GM18867 (cell line): ENCODE data around the gene COL15A1.

ENCODE experiments used
- ATAC-seq: cut with Tn5 transposase; IDR thresholded peaks from one replicate; pipeline ENCODE4 v1.9.1; 2021; ENCODE audit warnings: mild to moderate bottlenecking, moderate library complexity; ENCODE audit not compliant: unreplicated experiment

COL15A1 gene

DNA sequence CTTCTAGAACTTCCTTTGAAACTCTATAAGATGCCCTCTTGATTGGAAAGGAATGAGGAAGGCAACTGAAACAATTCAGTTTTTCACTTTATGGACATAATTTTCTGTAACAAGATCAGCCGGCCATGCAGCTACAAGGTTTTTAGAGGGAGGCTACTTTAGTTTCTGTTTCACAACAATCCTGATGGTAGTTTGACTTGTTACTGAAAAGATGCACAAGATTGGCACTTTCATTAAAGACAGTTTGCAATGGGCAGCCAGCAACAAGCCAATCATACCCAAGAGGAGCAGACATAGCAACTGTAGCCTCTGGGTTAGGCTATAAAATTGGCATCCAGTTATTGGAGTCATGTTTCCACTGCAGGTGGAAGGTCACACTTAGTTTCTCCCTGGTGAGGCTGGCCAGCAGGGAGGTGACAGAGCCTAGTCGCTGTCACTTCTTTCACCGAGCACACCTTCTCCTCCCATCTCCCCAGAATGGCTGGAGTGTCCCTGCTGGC lies 87.0 kb downstream of the COL15A1 start:
- ATAC-seq, result no peak

DNA sequence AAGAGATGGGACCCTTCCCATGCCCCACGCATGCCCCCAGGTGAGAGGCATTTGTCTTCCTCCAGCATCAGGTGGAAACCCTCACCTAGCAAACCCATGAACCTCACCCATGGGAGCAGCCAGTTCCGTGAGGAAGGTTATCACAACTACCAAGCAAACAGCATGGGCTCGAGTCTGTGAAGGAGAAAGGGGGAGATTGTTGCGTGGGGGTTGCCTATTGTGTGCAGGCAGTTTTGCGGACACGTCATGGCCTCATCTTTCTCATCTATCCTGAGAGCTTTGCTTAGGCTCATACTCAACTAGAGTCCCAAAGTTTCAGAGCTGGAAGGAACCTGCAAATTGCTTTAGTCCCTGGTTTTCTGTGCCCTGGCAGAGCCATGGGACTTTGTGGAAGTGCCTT lies 87.6 kb downstream of the COL15A1 start:
- no peak for ATAC-seq

DNA sequence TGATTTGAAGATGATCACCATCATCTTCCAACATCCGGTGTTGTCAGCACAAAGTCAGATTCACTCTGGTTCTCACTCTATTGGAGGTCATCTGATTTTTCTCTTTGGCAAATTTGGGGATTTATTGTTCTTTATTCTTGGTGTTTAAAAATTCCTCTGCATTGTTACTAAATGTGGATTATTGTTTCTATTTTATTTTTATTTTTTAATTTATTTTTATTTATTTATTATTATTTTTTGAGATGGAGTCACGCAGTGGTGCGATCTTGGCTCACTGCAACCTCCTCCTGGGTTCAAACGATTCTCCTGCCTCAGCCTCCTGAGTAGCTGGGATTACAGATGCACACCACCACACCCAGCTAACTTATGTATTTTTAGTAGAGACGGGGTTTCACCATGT lies 88.3 kb downstream of the COL15A1 start:
- ATAC-seq, result no peak

DNA sequence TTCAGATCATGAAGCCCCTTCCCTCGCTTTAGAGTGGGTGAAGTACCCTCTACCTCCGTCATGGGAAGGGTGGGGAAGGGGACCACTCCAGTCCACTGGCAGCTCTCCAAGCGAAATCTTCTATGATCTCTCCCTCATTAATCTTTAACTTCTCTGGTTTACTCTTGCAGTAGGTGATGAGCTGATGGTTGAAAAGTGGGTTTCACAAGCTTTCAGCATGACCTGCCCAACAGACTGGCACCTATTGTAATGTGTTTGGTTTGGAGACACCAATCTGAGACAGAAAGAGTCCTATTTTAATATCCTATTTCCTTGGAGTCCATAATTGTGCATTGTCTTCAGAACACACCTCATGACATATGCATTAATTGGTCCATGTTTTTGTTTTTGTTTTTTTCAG lies 90.4 kb downstream of the COL15A1 start:
- ATAC-seq, result peak; percentile 49

DNA sequence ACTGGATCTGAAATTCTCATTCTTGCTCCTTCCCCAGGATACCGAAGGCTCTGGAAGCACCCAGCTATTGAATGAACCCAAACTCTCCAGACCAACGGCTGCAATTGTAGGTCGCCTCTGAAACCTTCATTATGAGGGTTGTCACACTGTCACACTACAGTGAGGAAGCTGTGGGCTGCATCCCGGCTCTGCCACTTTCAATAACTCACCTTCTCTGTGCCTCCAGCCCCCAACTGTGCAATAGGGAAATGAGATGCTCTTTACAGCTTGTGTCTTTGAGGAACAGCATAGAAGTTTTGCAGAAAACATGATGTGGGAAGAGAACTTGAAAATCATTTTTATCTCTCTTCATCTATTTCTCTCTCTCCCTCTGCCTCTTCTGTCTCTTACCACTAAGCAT lies 91.6 kb downstream of the COL15A1 start:
- ATAC-seq, result no peak

DNA sequence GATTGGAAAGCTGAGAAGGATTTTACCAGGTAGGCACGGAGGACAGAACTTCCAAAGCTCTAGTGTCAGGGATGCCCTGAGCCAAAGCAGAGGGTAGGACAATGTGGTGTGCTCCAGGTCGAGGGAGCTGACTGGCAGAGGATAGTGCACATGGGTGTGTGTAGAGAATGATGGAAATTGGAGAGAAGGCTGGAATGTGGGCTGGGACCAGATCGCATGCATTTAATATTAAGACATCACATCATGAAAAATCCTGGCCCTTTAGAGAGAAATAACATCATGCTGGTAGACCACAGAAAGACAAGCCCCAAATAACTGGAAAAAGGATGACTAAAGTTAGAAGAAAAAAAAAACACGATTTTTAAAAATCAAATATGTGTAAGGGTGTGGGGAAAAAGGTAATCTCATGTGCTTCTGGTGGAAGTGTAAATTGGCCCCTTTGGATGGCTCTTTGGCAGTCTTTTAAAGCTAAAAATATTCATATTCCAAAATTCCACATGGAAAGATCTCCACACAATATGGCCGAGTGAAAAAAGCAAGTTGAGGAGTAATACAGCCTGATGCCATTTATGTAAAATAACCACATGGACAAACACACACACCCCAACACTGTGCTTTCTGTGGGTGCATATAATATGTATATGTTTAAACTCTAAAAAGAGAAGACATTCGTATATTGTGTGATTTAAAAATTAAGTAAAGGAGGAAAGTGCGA lies 94.2 kb downstream of the COL15A1 start:
- ATAC-seq, result no peak

DNA sequence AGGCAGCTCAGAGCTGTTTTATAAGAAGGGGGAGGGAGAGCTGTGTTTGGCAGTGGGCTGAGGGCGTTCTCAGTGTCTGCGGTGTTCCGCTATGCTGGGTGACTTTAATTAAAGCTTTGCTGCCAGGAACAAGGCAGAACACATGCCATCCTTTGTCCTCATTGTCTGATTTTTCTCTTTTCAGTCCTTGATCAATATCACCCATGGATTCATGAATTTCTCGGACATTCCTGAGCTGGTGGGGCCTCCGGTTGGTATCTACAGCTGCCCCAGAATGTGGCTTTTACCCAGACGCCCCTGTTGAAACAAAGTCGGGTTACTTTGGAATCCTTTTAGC lies 94.7 kb downstream of the COL15A1 start:
- ATAC-seq, result no peak

DNA sequence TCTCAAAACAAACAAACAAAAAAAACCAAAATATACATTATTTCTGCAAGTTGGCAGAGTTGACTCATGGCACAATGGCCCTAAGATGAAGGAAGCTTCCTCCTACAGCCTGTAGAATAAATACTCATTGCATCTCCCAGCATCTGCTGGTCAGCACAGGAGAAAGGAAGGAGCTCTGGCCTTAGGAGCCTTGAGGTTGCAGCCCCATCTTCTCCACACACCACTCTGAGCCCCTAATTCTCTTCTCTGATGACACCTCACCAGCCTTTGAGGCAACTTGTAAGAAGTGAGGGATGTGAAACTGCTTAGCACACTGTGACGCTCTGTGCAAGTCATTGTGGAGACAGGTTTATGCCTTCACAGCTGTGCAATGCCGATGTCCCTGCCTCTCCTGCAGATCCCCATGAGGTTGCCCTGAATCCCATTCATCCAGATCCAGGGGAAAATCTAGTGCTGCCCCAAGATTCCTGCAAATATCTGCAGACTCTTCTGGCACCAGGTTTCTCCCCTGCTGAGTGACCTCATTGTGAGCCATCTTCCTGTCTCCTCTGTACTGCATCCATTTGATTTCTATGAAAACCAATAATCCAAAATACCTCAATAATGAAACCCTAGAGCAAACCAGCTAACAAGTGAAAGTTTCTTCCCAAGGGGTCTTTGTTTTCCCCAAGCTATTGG lies 95.9 kb downstream of the COL15A1 start:
- ATAC-seq, result peak; percentile 70

DNA sequence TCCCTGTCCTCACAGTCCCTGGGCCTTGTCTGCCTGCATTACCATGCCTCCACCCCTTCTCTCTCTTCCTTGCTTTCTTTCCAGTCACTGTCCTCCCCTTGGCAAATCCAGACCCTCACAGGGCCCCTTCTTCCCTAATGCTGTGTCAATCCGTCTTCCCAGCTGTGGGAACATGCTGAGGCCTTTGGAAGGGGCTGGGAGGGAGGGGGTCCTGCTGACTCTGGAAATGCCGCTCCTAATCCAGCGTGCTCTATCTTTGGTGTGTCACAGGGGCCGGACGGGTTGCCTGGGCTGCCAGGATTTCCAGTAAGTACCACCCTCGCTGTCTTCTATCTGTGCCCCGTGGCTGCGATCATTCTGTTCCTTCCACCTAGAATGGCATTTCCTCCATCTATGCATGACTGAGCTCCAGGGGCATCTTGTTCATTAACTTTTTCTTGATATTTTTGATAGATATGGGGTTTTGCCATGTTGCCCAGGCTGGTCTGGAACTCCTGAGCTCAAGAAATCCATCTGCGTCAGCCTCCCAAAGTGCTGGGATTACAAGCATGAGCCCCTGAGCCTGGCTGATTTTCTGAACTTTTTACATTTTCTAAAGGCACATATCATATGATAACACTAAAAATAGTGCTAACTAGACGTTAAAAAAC lies 96.7 kb downstream of the COL15A1 start:
- ATAC-seq, result no peak

DNA sequence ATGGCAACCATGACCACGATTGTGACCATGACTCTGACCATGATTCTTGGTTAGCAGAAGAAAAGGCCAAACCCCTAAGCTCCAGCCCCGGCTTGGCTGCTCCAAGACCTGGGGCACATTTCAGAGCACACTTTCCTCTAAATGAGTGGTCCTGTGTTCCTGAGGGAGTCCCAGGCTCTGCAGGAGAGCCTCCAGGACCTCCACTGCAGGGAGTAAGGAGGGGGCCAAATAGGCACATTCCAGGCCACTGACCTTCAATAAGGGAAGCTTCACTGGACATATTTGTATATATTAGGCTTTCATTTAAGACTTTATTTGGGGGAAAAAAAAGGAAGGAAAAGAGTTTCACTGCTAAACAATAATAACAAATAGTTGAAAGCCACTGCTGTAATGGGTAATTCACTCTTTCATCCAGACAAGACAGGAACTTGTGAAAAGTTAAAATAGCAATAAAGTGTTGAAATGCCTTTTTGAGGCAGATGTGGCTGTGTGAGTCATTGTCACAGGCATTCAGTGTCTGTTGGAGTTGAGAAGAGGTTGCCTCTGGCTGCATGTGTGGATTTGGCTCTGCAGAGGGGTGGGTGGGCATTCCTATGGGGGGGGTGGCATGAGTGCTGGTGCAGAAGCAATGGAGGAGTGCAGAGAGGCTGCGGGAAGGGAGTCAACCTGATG lies 97.3 kb downstream of the COL15A1 start:
- no peak for ATAC-seq

DNA sequence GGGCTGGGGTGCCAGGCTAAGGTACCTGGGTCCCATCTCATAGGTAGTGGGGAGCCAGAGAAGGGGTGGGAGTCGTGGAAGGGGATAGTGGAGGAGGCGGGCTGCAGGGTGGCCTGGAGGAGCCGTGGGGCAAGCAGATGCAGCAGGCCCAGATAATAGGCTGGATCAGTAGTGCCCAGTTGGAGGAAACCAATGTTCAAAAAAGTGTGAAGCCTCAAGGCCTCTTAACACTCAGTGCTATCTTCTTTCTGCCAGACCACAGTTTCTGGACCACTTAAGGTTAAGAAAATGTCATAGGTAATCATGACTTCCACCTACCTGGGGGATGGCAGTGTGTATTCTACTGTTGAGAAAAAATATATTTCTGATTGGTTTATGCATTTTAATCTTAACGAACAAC lies 97.9 kb downstream of the COL15A1 start:
- ATAC-seq, result no peak

DNA sequence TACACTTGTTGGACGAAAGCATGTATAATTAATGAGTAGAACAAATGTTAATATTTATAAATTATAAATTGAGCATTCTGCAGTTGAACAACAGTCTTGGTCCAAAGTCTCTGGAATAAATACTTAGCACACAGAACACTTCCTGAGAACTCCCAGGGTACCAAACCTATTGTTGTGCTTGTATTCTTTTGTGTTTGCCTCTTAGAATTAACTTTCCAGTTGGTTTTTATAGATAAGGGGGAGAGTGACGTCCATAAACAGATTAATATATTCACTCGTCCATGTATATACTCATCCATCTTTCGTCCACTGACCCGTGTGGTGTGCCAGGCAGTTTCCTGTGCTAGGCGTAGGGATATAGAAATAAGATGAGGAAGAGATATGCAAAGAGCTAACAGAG lies 98.9 kb downstream of the COL15A1 start:
- no peak for ATAC-seq

DNA sequence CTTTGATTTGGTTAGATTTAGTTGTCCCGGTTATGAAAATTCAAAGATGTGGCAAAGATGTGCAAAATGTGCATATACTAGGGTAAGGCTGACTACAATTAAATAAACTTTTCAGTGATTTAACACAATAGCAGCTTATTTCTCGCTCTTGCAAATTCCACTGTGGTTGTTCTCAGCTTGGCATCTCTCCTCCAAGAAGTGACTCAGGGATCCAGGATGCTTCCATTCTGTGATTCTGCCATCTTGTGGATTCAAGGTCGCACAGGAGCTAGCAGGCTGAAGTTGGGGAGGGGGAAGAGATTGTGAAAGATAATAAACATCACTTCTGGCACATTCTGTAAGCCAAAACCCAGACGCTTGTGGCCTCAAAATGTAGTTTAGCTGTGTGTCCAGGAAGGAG lies 101.1 kb downstream of the COL15A1 start:
- ATAC-seq, result no peak

DNA sequence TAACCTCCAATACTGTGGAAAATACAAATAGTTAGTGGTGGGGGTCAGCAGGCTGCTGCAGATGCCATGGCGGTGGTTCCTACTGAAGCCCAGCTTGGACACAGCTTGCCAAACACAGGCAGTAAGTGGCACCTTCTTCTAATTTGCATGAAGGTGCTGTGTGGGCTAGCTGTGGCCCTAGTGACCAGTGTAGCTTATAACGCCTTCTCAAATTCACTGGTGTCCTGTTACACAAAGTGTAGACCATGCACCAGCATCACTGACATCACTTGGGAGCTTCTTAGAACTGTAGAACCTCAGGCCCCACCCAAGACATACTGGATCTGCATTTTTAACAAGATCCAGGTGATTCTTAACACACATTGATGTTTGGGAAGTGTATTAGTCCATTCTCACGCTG lies 102.4 kb downstream of the COL15A1 start:
- no peak for ATAC-seq

DNA sequence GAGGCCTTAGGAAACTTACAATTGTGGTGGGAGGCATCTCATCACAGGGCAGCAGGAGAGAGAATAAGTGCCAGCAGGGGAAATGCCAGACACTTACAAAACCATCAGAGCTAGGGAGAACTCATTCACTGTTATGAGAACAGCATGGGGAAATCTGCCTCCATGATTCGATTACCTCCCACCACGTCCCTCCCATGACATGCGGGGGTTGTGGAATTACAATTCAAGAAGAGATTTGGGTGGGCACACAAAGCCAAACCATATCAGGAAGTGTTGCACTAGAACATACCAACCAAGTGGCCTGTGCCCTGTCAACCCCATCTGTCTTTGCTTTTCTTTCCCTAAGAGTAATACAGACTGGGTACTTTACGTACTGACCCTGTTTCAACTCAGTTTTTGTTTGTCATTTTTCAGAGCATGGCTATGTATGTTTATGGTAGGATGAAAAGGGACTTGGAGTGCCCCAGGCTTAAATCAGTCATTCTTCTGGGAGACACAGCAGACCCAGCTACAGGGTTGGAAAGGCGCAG lies 102.9 kb downstream of the COL15A1 start:
- ATAC-seq, result no peak

DNA sequence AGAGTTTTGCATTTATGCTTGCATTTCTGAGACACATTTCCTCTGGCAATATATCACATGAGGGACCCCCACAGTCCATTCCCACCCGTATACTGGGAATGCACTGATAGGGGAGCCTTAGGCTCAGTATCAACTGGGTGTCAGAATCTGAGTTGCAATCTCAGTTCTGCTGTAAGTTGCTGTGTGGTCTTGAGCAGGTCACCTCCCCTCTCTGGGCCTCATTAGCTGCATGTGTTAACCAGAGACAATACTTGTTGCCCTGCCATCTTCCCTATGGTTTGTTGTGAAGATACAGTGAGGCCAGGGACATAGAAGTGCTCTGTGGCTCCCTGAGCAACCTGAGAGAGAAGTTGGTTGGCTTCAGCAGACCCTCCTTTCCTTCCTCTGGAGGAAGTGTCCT lies 105.5 kb downstream of the COL15A1 start:
- ATAC-seq, result no peak

DNA sequence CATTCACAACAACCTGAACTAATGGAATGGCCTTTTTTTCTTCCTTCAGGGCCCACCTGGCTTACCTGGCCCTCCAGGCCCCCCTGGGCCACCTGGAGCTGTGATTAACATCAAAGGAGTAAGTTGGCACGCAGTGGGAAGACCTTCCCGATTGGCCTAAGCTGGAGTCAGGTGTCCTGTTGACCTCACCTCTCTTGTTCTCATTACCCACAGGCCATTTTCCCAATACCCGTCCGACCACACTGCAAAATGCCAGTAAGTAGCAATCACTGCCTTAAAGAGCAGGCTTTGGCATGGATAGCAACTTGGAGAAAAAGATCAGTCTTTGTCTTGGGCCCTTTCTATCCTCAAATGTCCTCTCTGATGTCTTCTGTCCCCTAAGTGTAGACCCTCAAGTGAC lies 105.9 kb downstream of the COL15A1 start:
- no peak for ATAC-seq

DNA sequence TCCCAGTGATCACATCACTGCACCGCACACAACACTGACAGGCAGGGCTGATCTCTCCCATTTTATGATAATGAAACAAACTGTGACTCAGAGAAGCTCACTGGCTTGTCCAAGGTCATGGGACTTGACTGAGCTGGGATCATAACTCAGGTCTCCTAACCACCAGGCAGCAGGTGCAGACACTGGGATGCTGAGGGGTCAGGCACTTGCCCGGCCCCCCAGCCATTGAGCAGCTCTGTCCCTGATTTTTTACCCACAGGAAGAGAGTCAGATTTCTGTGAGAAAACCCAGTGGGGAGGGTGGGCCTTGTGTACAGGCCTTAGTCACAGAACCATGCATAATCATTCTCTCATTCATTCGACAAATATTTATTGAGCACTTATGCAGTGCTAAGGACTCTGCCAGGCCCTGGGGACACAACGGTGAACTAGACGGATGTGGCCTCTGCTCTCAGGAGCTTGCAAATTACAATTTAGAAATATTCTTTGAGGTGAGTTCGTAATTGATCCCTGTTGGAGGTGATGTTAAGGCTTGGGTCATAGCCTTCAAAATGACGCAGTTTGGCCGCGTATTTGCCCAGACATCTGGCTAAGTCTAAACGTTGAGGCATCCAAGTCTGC lies 106.7 kb downstream of the COL15A1 start:
- no peak for ATAC-seq

DNA sequence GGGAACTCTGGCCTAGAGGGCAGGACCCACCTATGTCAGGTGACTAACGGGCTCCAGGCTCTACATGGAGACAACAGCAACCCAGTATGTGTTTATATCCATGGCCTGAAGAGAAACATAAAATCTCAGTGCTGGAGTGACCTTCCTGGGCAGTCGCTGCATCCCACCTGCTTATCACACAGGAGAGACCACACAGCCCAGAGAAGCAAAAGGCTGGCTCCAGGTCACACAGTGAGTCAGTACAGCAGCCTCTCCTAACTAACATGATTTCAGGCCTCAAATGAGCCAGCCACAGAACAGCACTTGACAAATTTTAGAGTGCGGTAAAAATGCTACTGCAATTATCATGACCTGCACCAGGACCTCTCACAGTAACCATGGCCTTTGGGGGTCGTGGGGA lies 107.2 kb downstream of the COL15A1 start:
- ATAC-seq, result no peak

DNA sequence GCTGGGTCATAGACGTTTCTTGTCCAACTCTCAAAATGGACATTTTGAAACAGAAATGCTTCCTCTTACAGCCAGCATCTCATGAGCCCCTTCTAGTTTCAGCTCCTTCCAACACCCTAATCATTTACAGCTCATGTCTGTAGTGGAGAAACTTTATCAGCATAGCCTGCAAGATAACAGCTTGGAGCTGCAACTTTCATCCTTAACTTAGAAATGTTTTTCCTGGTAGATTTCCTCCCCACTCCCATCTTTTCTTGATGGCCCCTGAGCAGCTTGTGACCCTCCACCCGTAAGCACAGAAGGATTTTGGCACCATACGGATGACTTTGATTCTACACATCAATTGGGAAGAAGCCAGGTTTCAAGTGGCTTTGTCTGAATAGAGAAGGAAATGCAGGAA lies 107.7 kb downstream of the COL15A1 start:
- ATAC-seq, result no peak

DNA sequence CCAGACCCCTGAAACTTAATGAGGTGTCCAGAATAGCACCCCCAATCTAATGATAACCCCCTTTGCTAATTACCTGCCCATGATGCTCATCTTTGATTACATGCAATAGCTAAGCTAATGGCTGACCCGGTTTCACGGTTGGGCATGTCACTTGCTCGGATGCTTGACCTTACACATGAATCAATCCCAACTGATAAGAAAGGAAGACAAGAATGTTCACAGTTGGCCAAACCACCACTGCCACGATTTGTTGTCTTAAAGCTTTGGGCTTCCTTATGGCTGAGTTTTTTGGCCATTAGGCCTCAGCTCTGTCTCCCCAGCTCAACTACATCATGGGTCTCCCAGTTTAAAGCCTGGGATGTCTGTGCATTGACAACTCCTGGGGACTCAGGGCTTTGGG lies 108.1 kb downstream of the COL15A1 start:
- no peak for ATAC-seq
